Upper lobe of left lung (tissue), 4 donors: ENCODE data around the gene ERN1.

ENCODE experiments used
- POLR2A ChIP-seq, 4 donors: fragments of 450-650 bp; IDR thresholded peaks; one replicate each; pipeline ENCODE4 v1.5.1; 2016 to 2017; ENCODE audit warnings: antibody characterized with exemption in 4 of 4, mild to moderate bottlenecking in 2 of 4
- TF ChIP-seq, protein P1 (sequence below), 6 experiments: fragments of 450-650 bp in 4 of 6; fragments of 200-600 bp in 2 of 6; sonication (generic) in 2 of 6; IDR thresholded peaks; one replicate each; pipeline ENCODE4 v1.5.1; 2016 to 2019; ENCODE audit warnings: antibody characterized with exemption in 6 of 6

DNA sequence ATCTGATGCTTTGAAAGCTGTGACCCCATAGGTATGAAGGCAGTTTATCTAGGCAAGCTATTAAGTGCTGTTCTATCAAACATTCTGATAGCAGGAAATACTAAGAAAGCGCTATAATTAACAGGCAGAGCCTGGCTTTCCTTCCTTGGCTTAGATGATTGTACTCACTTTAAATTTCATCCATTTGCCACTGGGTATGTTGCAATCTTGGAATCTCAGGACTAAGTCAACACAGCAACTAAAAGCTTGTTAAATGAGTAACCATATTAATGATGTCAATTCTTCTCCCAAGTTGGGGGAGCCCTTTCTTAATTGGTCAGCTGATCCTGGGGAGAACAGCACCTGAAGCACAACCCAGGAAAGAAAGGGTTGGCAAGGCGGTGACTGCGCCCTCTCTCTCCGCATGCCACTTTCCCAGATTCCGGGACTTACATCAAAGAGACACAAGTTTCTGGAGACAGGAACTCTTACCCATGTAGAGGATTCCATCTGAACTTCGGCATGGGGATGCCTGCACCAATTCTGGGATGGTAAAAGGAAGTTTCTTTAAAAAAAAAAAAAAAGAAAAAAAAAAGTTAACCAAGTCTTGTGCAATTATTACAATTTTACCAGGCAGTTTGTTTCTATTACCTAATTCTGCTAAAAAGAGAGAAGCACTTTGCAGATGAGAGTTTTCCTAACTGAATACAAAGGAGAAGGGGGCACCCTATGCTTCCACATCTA, 55.1 kb downstream of the ERN1 start:
- no peak for TF ChIP-seq POLR2A (IDR thresholded peaks at IDR 0.05)
- TF ChIP-seq, protein P1, sequence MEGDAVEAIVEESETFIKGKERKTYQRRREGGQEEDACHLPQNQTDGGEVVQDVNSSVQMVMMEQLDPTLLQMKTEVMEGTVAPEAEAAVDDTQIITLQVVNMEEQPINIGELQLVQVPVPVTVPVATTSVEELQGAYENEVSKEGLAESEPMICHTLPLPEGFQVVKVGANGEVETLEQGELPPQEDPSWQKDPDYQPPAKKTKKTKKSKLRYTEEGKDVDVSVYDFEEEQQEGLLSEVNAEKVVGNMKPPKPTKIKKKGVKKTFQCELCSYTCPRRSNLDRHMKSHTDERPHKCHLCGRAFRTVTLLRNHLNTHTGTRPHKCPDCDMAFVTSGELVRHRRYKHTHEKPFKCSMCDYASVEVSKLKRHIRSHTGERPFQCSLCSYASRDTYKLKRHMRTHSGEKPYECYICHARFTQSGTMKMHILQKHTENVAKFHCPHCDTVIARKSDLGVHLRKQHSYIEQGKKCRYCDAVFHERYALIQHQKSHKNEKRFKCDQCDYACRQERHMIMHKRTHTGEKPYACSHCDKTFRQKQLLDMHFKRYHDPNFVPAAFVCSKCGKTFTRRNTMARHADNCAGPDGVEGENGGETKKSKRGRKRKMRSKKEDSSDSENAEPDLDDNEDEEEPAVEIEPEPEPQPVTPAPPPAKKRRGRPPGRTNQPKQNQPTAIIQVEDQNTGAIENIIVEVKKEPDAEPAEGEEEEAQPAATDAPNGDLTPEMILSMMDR (IDR thresholded peaks at IDR 0.05): no peak
